ENCODE data around the gene KDM5B. TPM values are rescaled to one million over a fixed set of nuclear protein-coding genes. Genes with fewer than 3 reads are reported as not detected.

Gene KDM5B
- polyA plus RNA-seq, 3 donors, result 3.4 to 12.5 (median 10.6) TPM

DNA sequence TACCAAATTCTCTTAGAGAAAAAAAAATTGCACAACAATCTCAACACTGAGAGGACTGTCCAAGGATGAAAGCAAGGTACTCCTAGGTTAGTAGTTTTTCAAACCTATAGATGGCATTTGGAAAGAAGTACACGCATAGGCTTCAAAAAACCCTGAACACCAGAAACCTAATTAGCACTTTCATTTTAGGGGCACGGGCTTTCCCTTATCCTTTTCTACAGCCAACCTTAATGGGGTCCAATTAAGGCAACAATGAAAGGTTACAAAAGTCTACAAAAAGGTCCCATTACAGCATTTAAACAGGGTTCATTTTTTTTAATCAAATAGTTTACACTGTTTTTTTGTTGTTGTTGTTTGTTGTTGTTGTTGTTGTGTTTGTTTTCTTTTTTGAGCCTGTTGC, 6.2 kb downstream of the KDM5B start:
- TF ChIP-seq, protein P1, sequence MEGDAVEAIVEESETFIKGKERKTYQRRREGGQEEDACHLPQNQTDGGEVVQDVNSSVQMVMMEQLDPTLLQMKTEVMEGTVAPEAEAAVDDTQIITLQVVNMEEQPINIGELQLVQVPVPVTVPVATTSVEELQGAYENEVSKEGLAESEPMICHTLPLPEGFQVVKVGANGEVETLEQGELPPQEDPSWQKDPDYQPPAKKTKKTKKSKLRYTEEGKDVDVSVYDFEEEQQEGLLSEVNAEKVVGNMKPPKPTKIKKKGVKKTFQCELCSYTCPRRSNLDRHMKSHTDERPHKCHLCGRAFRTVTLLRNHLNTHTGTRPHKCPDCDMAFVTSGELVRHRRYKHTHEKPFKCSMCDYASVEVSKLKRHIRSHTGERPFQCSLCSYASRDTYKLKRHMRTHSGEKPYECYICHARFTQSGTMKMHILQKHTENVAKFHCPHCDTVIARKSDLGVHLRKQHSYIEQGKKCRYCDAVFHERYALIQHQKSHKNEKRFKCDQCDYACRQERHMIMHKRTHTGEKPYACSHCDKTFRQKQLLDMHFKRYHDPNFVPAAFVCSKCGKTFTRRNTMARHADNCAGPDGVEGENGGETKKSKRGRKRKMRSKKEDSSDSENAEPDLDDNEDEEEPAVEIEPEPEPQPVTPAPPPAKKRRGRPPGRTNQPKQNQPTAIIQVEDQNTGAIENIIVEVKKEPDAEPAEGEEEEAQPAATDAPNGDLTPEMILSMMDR (IDR thresholded peaks at IDR 0.05), result no peak
- Mint-ChIP-seq H3K27ac (no peak overlapping the region), H3K36me3 (peaks cover 0 to 5% of the 10 kb centered on the region in 2 donors), H3K9me3 (peaks cover 0 to 2% (median 0%) of the 10 kb centered on the region in 7 donors), H3K4me3 (no peak overlapping the region), H3K27me3 (ENCODE audit: low read depth in 3 of 3) (no peaks in the 10 kb centered on the region), H3K4me1 (peaks cover 37% of the 10 kb centered on the region)
- Histone ChIP-seq H2AFZ (ENCODE audit: insufficient read depth, low read depth, low read length, poor library complexity, severe bottlenecking) (no peak overlapping the region), H3K4me2 (replicated peaks; ENCODE audit: extremely low read depth, low read length, poor library complexity, severe bottlenecking) (no peak overlapping the region), H3K27ac (ENCODE audit: low read depth in 1 of 2, low read length in 2 of 2) (no peak overlapping the region), H3K79me2 (ENCODE audit: insufficient read depth, low read length) (peaks cover 92% of the 10 kb centered on the region), H4K20me1 (ENCODE audit: insufficient read depth, low read length) (peaks cover 80% of the 10 kb centered on the region), H3K4me3 (replicated peaks in 1 of 3; ENCODE audit: low read depth in 2 of 3, low read length in 3 of 3) (no peak overlapping the region), H3K36me3 (replicated peaks in 1 of 2; ENCODE audit: control insufficient read depth in 1 of 2, insufficient read depth in 2 of 2, low read length in 2 of 2) (no peaks in the 10 kb centered on the region), H3K9ac (ENCODE audit: insufficient read depth, low read length, poor library complexity, severe bottlenecking) (no peak overlapping the region), H3K9me3 (replicated peaks in 1 of 2; ENCODE audit: control insufficient read depth in 1 of 2, insufficient read depth in 1 of 2, low read length in 2 of 2) (no peaks in the 10 kb centered on the region), H3K27me3 (ENCODE audit: control insufficient read depth in 2 of 2, insufficient read depth in 2 of 2, low read length in 2 of 2) (no peaks in the 10 kb centered on the region), H3K4me1 (ENCODE audit: control insufficient read depth in 1 of 2, insufficient read depth in 2 of 2, low read length in 2 of 2) (peaks cover 23 to 26% of the 10 kb centered on the region in 2 donors)
- WGBS (ENCODE audit: insufficient coverage), result 80% methylated on average over 1 of the region's 2 CpGs
- intact Hi-C loops (cut with micrococcal nuclease), result no loop called here
- no peak for DNase-seq

DNA sequence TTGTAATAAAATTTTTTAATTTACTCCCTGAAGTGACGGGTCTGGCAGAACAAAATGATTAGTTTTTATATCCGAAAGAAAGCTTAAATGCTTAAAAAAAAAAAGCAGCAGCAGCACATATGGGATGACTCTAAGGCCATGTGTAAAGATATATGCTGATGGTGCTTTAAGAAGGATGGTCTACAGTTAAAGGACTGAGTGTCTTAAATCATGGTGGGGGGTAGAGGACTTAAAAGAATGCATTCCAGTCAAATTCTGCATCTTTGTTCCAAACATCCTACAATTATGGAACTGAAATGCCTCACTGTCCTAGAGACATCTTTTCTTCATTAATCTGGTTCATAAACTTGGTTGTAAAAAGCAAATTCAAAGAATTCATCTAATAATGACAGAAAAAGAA, 7.0 kb downstream of the KDM5B start:
- 100% methylated on average over 2 of the region's 2 CpGs for WGBS (ENCODE audit: insufficient coverage)

More for the DNA sequence above, 7.0 kb downstream of the KDM5B start:
- no peaks in the 10 kb centered on the region for H3K27me3 ChIP-seq (ENCODE audit: control insufficient read depth in 2 of 2, insufficient read depth in 2 of 2, low read length in 2 of 2)
- H3K4me1 ChIP-seq (ENCODE audit: control insufficient read depth in 1 of 2, insufficient read depth in 2 of 2, low read length in 2 of 2), result peaks cover 14 to 18% of the 10 kb centered on the region in 2 donors
- H4K20me1 ChIP-seq (ENCODE audit: insufficient read depth, low read length), result peaks cover 83% of the 10 kb centered on the region
- H3K4me1 Mint-ChIP-seq, result peaks cover 30% of the 10 kb centered on the region
- no peak overlapping the region for H3K27ac ChIP-seq (ENCODE audit: low read depth in 1 of 2, low read length in 2 of 2)
- H3K36me3 Mint-ChIP-seq, result peaks cover 0 to 6% of the 10 kb centered on the region in 2 donors
- no peak overlapping the region for H3K4me2 ChIP-seq (replicated peaks; ENCODE audit: extremely low read depth, low read length, poor library complexity, severe bottlenecking)
- no peak for DNase-seq
- H3K27ac Mint-ChIP-seq, result no peak overlapping the region
- no peak overlapping the region for H3K9ac ChIP-seq (ENCODE audit: insufficient read depth, low read length, poor library complexity, severe bottlenecking)
- H3K4me3 Mint-ChIP-seq, result no peak overlapping the region
- H3K27me3 Mint-ChIP-seq (ENCODE audit: low read depth in 3 of 3), result peaks cover 0 to under 1% (median 0%) of the 10 kb centered on the region in 3 donors
- H3K36me3 ChIP-seq (replicated peaks in 1 of 2; ENCODE audit: control insufficient read depth in 1 of 2, insufficient read depth in 2 of 2, low read length in 2 of 2), result no peaks in the 10 kb centered on the region
- H3K9me3 ChIP-seq (replicated peaks in 1 of 2; ENCODE audit: control insufficient read depth in 1 of 2, insufficient read depth in 1 of 2, low read length in 2 of 2), result no peaks in the 10 kb centered on the region
- peaks cover 0 to 2% (median 0%) of the 10 kb centered on the region in 7 donors for H3K9me3 Mint-ChIP-seq
- no peak overlapping the region for H2AFZ ChIP-seq (ENCODE audit: insufficient read depth, low read depth, low read length, poor library complexity, severe bottlenecking)
- intact Hi-C loops (cut with micrococcal nuclease), result no loop called here
- TF ChIP-seq, protein P1 (IDR thresholded peaks at IDR 0.05), result no peak
- peaks cover 92% of the 10 kb centered on the region for H3K79me2 ChIP-seq (ENCODE audit: insufficient read depth, low read length)
- no peak overlapping the region for H3K4me3 ChIP-seq (replicated peaks in 1 of 3; ENCODE audit: low read depth in 2 of 3, low read length in 3 of 3)

Data from CD14-positive monocyte (primary cell).